HG03571 (cell line): Measurements from ENCODE around the gene EMX2.

Experiments
- ATAC-seq: cut with Tn5 transposase; IDR thresholded peaks from one replicate; pipeline ENCODE4 v1.9.1; 2021; ENCODE audit not compliant: unreplicated experiment

EMX2 gene

GRCh38 chr10:117594722-117595121, 52.2 kb downstream of the EMX2 start:
- ATAC-seq: no peak

GRCh38 chr10:117596706-117597105, 54.2 kb downstream of the EMX2 start:
- no peak for ATAC-seq

GRCh38 chr10:117597216-117597615, 54.7 kb downstream of the EMX2 start:
- ATAC-seq: no peak
